ENCODE measurements around the gene FMN2. TPM values are rescaled to one million over a fixed set of nuclear protein-coding genes. Genes with fewer than 3 reads are reported as not detected.

Gene FMN2
- total RNA-seq, 1 experiment from 2014 or later: 4.6 TPM

DNA sequence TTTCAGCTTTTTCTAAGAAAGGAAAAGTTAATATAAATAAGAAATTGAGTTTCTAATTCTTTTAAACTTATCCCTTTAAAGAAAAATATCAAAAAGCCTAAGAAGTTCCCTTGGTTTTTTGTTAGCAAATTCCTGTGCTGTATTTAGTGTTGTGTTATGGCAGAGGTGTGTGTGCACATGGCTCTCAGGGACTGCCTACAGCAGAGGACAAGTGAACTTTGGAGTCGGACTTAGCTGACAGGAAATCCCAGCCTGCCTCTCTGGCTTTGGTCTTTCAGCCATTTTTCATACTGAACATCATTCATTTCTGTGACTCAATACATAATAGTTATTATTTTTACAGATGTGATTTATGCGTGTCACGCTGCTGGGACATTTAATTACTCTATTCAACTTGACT lies 149.6 kb downstream of the FMN2 start:
- POLR2A ChIA-PET (ENCODE audit: unreplicated experiment): no interaction called here

DNA sequence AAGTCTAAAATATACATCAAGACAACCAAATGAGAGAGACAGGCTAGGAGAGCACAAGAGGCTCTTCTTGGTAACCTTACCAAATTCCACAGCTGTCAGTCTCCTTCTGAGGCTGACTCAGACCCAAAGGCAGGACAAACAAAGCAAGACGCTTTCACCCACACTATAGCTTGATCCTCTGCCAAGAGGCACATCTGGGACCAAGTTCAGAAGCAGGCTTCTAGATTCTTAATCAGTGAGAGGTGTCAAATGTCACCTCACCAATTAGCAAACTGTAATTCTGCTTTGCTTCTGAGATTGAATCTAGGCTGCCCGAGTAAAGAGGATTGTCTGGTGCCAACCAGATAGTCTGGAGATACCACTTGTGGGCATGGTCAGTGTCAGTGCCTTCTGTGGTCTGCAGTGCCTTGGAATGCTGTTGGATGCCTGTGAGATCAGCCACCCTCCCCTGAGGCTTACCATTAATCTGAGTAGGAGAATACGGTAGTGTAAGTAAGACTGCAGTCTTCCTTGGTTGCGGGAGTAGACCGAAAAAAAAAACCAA lies 151.0 kb downstream of the FMN2 start:
- ChIA-PET POLR2A (ENCODE audit: unreplicated experiment) (interaction anchor here (0.5 kb wide), 1 partner anchor 15 kb away, joined by 3 read pairs; no protein-coding TSS in a partner anchor), CTCF (interaction anchor here (0.7 kb wide), 1 partner anchor 11 kb away, joined by 3 read pairs; no protein-coding TSS in a partner anchor)
- H3K4me3 ChIP-seq (ENCODE audit: low read length): no peak overlapping the region
- no peaks in the 10 kb centered on the region for H3K9me3 ChIP-seq (ENCODE audit: low read length)
- H3K9ac ChIP-seq (ENCODE audit: low read length): no peak overlapping the region
- peak overlapping the region; percentile 19; the same call in 1 of the 2 replicates for H3K4me2 ChIP-seq (ENCODE audit: low read length)
- peak; percentile 85 for DNase-seq
- intact Hi-C loops (cut with micrococcal nuclease): no loop called here
- H3K27me3 ChIP-seq (ENCODE audit: low read length): no peaks in the 10 kb centered on the region
- no peaks in the 10 kb centered on the region for H3K9me2 ChIP-seq (replicated peaks; ENCODE audit: low read length)
- H3K36me3 ChIP-seq (ENCODE audit: low read depth, low read length): no peaks in the 10 kb centered on the region
- H3K79me2 ChIP-seq (ENCODE audit: low read length): no peaks in the 10 kb centered on the region
- TF ChIP-seq, protein P1, sequence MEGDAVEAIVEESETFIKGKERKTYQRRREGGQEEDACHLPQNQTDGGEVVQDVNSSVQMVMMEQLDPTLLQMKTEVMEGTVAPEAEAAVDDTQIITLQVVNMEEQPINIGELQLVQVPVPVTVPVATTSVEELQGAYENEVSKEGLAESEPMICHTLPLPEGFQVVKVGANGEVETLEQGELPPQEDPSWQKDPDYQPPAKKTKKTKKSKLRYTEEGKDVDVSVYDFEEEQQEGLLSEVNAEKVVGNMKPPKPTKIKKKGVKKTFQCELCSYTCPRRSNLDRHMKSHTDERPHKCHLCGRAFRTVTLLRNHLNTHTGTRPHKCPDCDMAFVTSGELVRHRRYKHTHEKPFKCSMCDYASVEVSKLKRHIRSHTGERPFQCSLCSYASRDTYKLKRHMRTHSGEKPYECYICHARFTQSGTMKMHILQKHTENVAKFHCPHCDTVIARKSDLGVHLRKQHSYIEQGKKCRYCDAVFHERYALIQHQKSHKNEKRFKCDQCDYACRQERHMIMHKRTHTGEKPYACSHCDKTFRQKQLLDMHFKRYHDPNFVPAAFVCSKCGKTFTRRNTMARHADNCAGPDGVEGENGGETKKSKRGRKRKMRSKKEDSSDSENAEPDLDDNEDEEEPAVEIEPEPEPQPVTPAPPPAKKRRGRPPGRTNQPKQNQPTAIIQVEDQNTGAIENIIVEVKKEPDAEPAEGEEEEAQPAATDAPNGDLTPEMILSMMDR (conservative IDR thresholded peaks at IDR 0.05; ENCODE audit: low read depth, low read length): no peak
- TF ChIP-seq EZH2phosphoT487 (IDR thresholded peaks at IDR 0.05; ENCODE audit: borderline replicate concordance, low read length) (no peak), EZH2 (IDR thresholded peaks at IDR 0.05; ENCODE audit: low read length, unreplicated experiment) (no peak)
- H4K20me1 ChIP-seq (ENCODE audit: low read length): no peaks in the 10 kb centered on the region
- H3K4me1 ChIP-seq (ENCODE audit: insufficient read depth, low read length): peaks cover 13% of the 10 kb centered on the region
- H2AFZ ChIP-seq (ENCODE audit: low read length): no peak overlapping the region
- no TSS peak for BruUV-seq (replicated peaks)
- ATAC-seq: peak; percentile 96
- H3F3A ChIP-seq (ENCODE audit: low read length, unreplicated experiment): no peaks in the 10 kb centered on the region
- H3K27ac ChIP-seq (ENCODE audit: low read length): no peak overlapping the region

More for the DNA sequence above, 149.6 kb downstream of the FMN2 start:
- DNase-seq (no peak), ATAC-seq (no peak)
- Histone ChIP-seq H3K79me2 (ENCODE audit: low read length) (no peaks in the 10 kb centered on the region), H3K36me3 (ENCODE audit: low read depth, low read length) (peaks cover 4% of the 10 kb centered on the region; the same call in 1 of the 2 replicates), H2AFZ (ENCODE audit: low read length) (no peak overlapping the region), H3K4me2 (ENCODE audit: low read length) (no peak overlapping the region), H3K4me1 (ENCODE audit: insufficient read depth, low read length) (peaks cover 16% of the 10 kb centered on the region), H3K27ac (ENCODE audit: low read length) (no peak overlapping the region), H3K9me3 (ENCODE audit: low read length) (no peaks in the 10 kb centered on the region), H3K9me2 (replicated peaks; ENCODE audit: low read length) (no peaks in the 10 kb centered on the region), H3K4me3 (ENCODE audit: low read length) (no peak overlapping the region), H3K9ac (ENCODE audit: low read length) (no peak overlapping the region), H3F3A (ENCODE audit: low read length, unreplicated experiment) (no peaks in the 10 kb centered on the region), H4K20me1 (ENCODE audit: low read length) (no peaks in the 10 kb centered on the region), H3K27me3 (ENCODE audit: low read length) (no peaks in the 10 kb centered on the region)
- no TSS peak for BruUV-seq (replicated peaks)
- intact Hi-C loops (cut with micrococcal nuclease): no loop called here
- TF ChIP-seq, protein P1 (conservative IDR thresholded peaks at IDR 0.05; ENCODE audit: low read depth, low read length): no peak
- TF ChIP-seq EZH2 (IDR thresholded peaks at IDR 0.05; ENCODE audit: low read length, unreplicated experiment): no peak
- TF ChIP-seq EZH2phosphoT487 (IDR thresholded peaks at IDR 0.05; ENCODE audit: borderline replicate concordance, low read length): no peak
- CTCF ChIA-PET: no interaction called here

DNA sequence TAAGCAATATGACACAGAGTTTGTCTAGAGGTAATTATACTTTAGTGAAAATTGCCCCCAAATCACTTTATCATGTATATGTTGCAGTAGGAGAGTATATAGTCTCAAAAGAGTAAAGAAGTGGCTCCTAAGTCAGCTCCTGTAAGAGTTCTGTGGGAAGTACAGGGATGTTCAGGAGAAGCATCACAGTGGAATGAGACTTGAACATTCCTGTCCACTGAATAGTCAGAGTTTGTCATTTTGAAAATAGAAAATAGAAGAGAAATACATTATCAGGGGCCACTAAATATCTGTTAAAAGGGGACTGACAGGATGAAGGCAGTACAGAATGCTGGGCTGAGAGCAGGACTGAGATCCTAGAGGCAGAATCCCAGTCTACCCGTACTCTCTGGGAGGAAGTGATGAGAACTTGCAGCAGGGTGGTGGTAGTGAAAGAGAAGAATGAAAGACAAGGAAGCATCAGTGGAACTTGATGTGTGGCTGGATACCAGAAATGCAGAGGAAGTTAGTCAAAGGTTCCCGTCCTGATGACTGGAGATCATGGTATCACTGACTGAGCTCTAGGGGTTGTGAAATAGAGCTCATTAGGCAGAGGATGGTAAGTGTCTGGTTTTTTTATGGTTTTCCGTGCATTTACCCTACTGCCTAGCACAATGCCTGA lies 153.4 kb downstream of the FMN2 start:
- Histone ChIP-seq H4K20me1 (ENCODE audit: low read length) (no peaks in the 10 kb centered on the region), H3K9ac (ENCODE audit: low read length) (no peak overlapping the region), H3K4me3 (ENCODE audit: low read length) (no peak overlapping the region), H3K27ac (ENCODE audit: low read length) (no peak overlapping the region), H2AFZ (ENCODE audit: low read length) (no peak overlapping the region), H3K9me3 (ENCODE audit: low read length) (no peaks in the 10 kb centered on the region), H3K79me2 (ENCODE audit: low read length) (no peaks in the 10 kb centered on the region), H3K4me1 (ENCODE audit: insufficient read depth, low read length) (peaks cover 13% of the 10 kb centered on the region), H3F3A (ENCODE audit: low read length, unreplicated experiment) (no peaks in the 10 kb centered on the region), H3K9me2 (replicated peaks; ENCODE audit: low read length) (no peaks in the 10 kb centered on the region), H3K4me2 (ENCODE audit: low read length) (no peak overlapping the region), H3K27me3 (ENCODE audit: low read length) (no peaks in the 10 kb centered on the region), H3K36me3 (ENCODE audit: low read depth, low read length) (no peaks in the 10 kb centered on the region)
- no TSS peak for BruUV-seq (replicated peaks)
- intact Hi-C loops (cut with micrococcal nuclease): no loop called here
- TF ChIP-seq EZH2 (IDR thresholded peaks at IDR 0.05; ENCODE audit: low read length, unreplicated experiment) (no peak), EZH2phosphoT487 (IDR thresholded peaks at IDR 0.05; ENCODE audit: borderline replicate concordance, low read length) (no peak)
- TF ChIP-seq, protein P1 (conservative IDR thresholded peaks at IDR 0.05; ENCODE audit: low read depth, low read length): no peak
- CTCF ChIA-PET: no interaction called here
- ATAC-seq (no peak), DNase-seq (no peak)
- POLR2A ChIA-PET (ENCODE audit: unreplicated experiment): no interaction called here

Data from PC-3 (cell line).